CD14-positive monocyte (primary cell): ENCODE data around the gene SMC3. TPM values are rescaled to one million over a fixed set of nuclear protein-coding genes. Genes with fewer than 3 reads are reported as not detected.

Source experiments
- DNase-seq, 3 donors: peaks; one replicate each; pipeline ENCODE4 v3.0.0-alpha.2; 2011 to 2022
- H2AFZ ChIP-seq: 2 replicates; pipeline ENCODE4 v1.6.0; 2012; ENCODE audit warnings: mild to moderate bottlenecking, low read depth, low read length, inconsistent platforms; ENCODE audit not compliant: insufficient read depth, poor library complexity, severe bottlenecking
- H3K27ac ChIP-seq, 2 donors: 1 replicate in 1 of 2; 2 replicates in 1 of 2; pipeline ENCODE4 v1.5.1; 2012 to 2013; ENCODE audit warnings: low read length in 2 of 2, control low read depth in 1 of 2, inconsistent platforms in 1 of 2, low read depth in 1 of 2, mild to moderate bottlenecking in 1 of 2
- H3K27me3 ChIP-seq, 2 donors: one replicate each; pipeline versions ENCODE4 v1.6.0 to v1.6.1; 2011 to 2013; ENCODE audit warnings: low read length in 2 of 2; ENCODE audit not compliant: control insufficient read depth in 2 of 2, insufficient read depth in 2 of 2
- H3K36me3 ChIP-seq, 2 donors: replicated peaks in 1 of 2; 1 replicate in 1 of 2; 2 replicates in 1 of 2; pipeline versions ENCODE4 v1.5.1 to v1.6.1; 2012 to 2013; ENCODE audit warnings: low read length in 2 of 2, control low read depth in 1 of 2, inconsistent platforms in 1 of 2, mild to moderate bottlenecking in 1 of 2; ENCODE audit not compliant: insufficient read depth in 2 of 2, control insufficient read depth in 1 of 2
- H3K4me1 ChIP-seq, 2 donors: 1 replicate in 1 of 2; 2 replicates in 1 of 2; pipeline versions ENCODE4 v1.5.1 to v1.6.1; 2012 to 2013; ENCODE audit warnings: low read length in 2 of 2, control low read depth in 1 of 2, inconsistent platforms in 1 of 2, mild to moderate bottlenecking in 1 of 2, moderate library complexity in 1 of 2; ENCODE audit not compliant: insufficient read depth in 2 of 2, control insufficient read depth in 1 of 2
- H3K4me2 ChIP-seq: replicated peaks from 2 replicates; pipeline ENCODE3; 2012; ENCODE audit warnings: low read length, moderate library complexity, mild to moderate bottlenecking; ENCODE audit not compliant: poor library complexity, severe bottlenecking; ENCODE audit errors: extremely low read depth
- H3K4me3 ChIP-seq, 3 experiments: fragments of 200-600 bp in 1 of 3; sonication (generic) in 1 of 3; replicated peaks in 1 of 3; 1 replicate in 2 of 3; 2 replicates in 1 of 3; pipeline ENCODE4 v1.5.1; 2011 to 2013; ENCODE audit warnings: low read length in 3 of 3, mild to moderate bottlenecking in 3 of 3, control low read depth in 2 of 3, low read depth in 2 of 3, inconsistent platforms in 1 of 3, moderate library complexity in 1 of 3
- H3K79me2 ChIP-seq: 2 replicates; pipeline ENCODE4 v1.6.0; 2012; ENCODE audit warnings: mild to moderate bottlenecking, control low read depth, inconsistent platforms, low read length, moderate library complexity; ENCODE audit not compliant: insufficient read depth
- H3K9ac ChIP-seq: 2 replicates; pipeline ENCODE4 v1.6.0; 2017; ENCODE audit warnings: low read length, mild to moderate bottlenecking; ENCODE audit not compliant: insufficient read depth, poor library complexity, severe bottlenecking
- H3K9me3 ChIP-seq, 2 donors: replicated peaks in 1 of 2; 1 replicate in 1 of 2; 2 replicates in 1 of 2; pipeline versions ENCODE4 v1.5.1 to v1.6.1; 2012 to 2013; ENCODE audit warnings: low read length in 2 of 2, control low read depth in 1 of 2; ENCODE audit not compliant: control insufficient read depth in 1 of 2, insufficient read depth in 1 of 2
- H4K20me1 ChIP-seq: 2 replicates; pipeline ENCODE4 v1.6.0; 2012; ENCODE audit warnings: mild to moderate bottlenecking, low read length, control low read depth, moderate library complexity; ENCODE audit not compliant: insufficient read depth
- H3K27ac Mint-ChIP-seq, 7 donors: one replicate each; pipeline ENCODE4 v1.8.0; 2020; ENCODE audit warnings: mild to moderate bottlenecking in 7 of 7, mixed read lengths in 7 of 7, moderate library complexity in 6 of 7, inconsistent platforms in 2 of 7
- H3K27me3 Mint-ChIP-seq, 3 donors: one replicate each; pipeline ENCODE4 v1.8.0; 2021 to 2022; ENCODE audit warnings: low read depth in 3 of 3, mild to moderate bottlenecking in 3 of 3, mixed read lengths in 3 of 3, moderate library complexity in 3 of 3, inconsistent platforms in 1 of 3
- H3K36me3 Mint-ChIP-seq, 2 donors: one replicate each; pipeline ENCODE4 v1.8.0; 2020; ENCODE audit warnings: mixed read lengths in 2 of 2, inconsistent platforms in 1 of 2, mild to moderate bottlenecking in 1 of 2
- H3K4me1 Mint-ChIP-seq: one replicate; pipeline ENCODE4 v1.8.0; 2020; ENCODE audit warnings: mild to moderate bottlenecking, mixed read lengths
- H3K4me3 Mint-ChIP-seq, 2 donors: one replicate each; pipeline ENCODE4 v1.8.0; 2020; ENCODE audit warnings: mild to moderate bottlenecking in 2 of 2, mixed read lengths in 2 of 2, moderate library complexity in 1 of 2
- H3K9me3 Mint-ChIP-seq, 7 donors: one replicate each; pipeline ENCODE4 v1.8.0; 2020 to 2022; ENCODE audit warnings: mixed read lengths in 7 of 7, mild to moderate bottlenecking in 6 of 7, moderate library complexity in 6 of 7, inconsistent platforms in 2 of 7
- CTCF ChIP-seq: fragments of 200-600 bp; IDR thresholded peaks from one replicate; pipeline ENCODE4 v1.8.0; 2022; ENCODE audit warnings: antibody characterized with exemption, mild to moderate bottlenecking
- WGBS: methylation state at CpG from one replicate; pipeline ENCODE4 v1.1.5; 2013; ENCODE audit warnings: missing lambda C conversion rate; ENCODE audit not compliant: insufficient coverage; 5-methylcytosine and 5-hydroxymethylcytosine counted together
- intact Hi-C, 2 donors: fragments of 100-400 bp; cut with micrococcal nuclease; formaldehyde crosslinking; loops; one replicate each; pipeline versions ENCODE4 v1.15.0 to v1.15.1; 2023
- polyA plus RNA-seq, 3 donors: library from polyadenylated mRNA; depleted of rRNA in 1 of 3; unstranded in 2 of 3; stranded (reverse) in 1 of 3; fragments of 300-500 nt in 2 of 3; fragments of >200 nt in 1 of 3; fragmentation: Illumina TruSeq in 2 of 3; gene quantifications; 1 replicate in 2 of 3; 2 replicates in 1 of 3; pipeline ENCODE4 v1.2.3, GENCODE V29; 2012 to 2021

SMC3 gene
- polyA plus RNA-seq, 3 donors, result 5.0 to 33.9 (median 21.1) TPM

GRCh38 chr10:110558041-110558440 is 9.5 kb upstream of the SMC3 start:
- peaks cover 0 to 3% (median 3%) of the 10 kb centered on the region in 3 donors for H3K27me3 Mint-ChIP-seq

GRCh38 chr10:110560012-110560411 is 7.5 kb upstream of the SMC3 start:
- Mint-ChIP-seq H3K27me3 (peaks cover 0 to 6% (median 1%) of the 10 kb centered on the region in 3 donors), H3K4me1 (peaks cover 7% of the 10 kb centered on the region), H3K27ac (no peak overlapping the region), H3K36me3 (no peaks in the 10 kb centered on the region), H3K4me3 (no peak overlapping the region), H3K9me3 (no peaks in the 10 kb centered on the region)
- no peaks in the 10 kb centered on the region for H4K20me1 ChIP-seq
- no peak for TF ChIP-seq CTCF
- no peaks in the 10 kb centered on the region for H3K4me1 ChIP-seq
- H3K4me2 ChIP-seq, result no peak overlapping the region
- intact Hi-C loops, result loop anchor here in 1 of 2 donors (10.0 kb wide), 1 partner anchor 255 kb away; the partner anchor contains the start of gene SMNDC1
- no peak overlapping the region for H3K27ac ChIP-seq
- no peak overlapping the region for H3K4me3 ChIP-seq
- WGBS, result no CpG with 5 or more reads among the region's 8 CpGs
- H3K27me3 ChIP-seq, result no peaks in the 10 kb centered on the region
- no peak overlapping the region for H2AFZ ChIP-seq
- no peaks in the 10 kb centered on the region for H3K79me2 ChIP-seq
- DNase-seq, result no peak
- no peak overlapping the region for H3K9ac ChIP-seq
- H3K36me3 ChIP-seq, result no peaks in the 10 kb centered on the region
- H3K9me3 ChIP-seq, result no peaks in the 10 kb centered on the region

More at GRCh38 chr10:110558041-110558440, 9.5 kb upstream of the SMC3 start:
- Mint-ChIP-seq H3K27ac (no peak overlapping the region), H3K4me3 (no peak overlapping the region), H3K4me1 (peaks cover 7% of the 10 kb centered on the region), H3K36me3 (no peaks in the 10 kb centered on the region), H3K9me3 (no peaks in the 10 kb centered on the region)
- Histone ChIP-seq H3K27ac (no peak overlapping the region), H3K79me2 (no peaks in the 10 kb centered on the region), H3K4me3 (no peak overlapping the region), H3K36me3 (no peaks in the 10 kb centered on the region), H2AFZ (no peak overlapping the region), H3K9ac (no peak overlapping the region), H3K9me3 (no peaks in the 10 kb centered on the region), H3K4me1 (no peaks in the 10 kb centered on the region), H3K4me2 (no peak overlapping the region), H3K27me3 (no peaks in the 10 kb centered on the region), H4K20me1 (no peaks in the 10 kb centered on the region)
- TF ChIP-seq CTCF, result no peak
- WGBS, result 75% methylated on average over 2 of the region's 3 CpGs
- no peak for DNase-seq
- intact Hi-C loops, result loop anchor here in 1 of 2 donors (5.0 kb wide), 1 partner anchor 411 kb away; no protein-coding TSS in a partner anchor
